ENCODE data around the gene SLIT2.

Gene SLIT2

GRCh38 chr4:20251796-20252655 lies at the start of gene SLIT2:
TSS of gene SLIT2 (plus strand) at chr4:20251905. CDS start at chr4:20253816, 1,911 bp downstream.
- DNase-seq (ENCODE audit: low read depth) = no peak

- peak; percentile 94 for DNase-seq (ENCODE audit: low read depth)
Measured at GRCh38 chr4:20203508-20203907, 48.2 kb upstream of the SLIT2 start.

GRCh38 chr4:20217521-20217920 lies 34.2 kb upstream of the SLIT2 start:
- no peak for DNase-seq (ENCODE audit: low read depth)

DNA sequence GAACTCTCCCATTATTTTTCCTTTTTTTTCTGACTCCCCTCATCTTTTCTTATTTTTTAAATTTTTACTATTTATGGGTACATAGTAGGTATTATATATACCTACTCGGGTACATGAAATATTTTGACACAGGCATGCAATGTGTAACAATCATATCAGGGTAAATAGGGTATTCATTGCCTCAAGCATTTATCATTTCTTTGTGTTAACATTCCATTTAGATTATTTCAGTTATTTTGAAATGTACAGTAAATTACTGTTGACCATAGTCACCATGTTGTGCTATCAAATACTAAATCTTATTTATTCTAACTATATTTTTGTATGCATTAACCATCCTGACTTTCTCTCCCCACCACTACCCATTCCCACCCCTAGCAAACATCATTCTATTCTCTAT lies 33.8 kb upstream of the SLIT2 start:
- no peak for DNase-seq (ENCODE audit: low read depth)

GRCh38 chr4:20219521-20219920 lies 32.2 kb upstream of the SLIT2 start:
- no peak for DNase-seq (ENCODE audit: low read depth)

GRCh38 chr4:20237894-20238537 lies 13.7 kb upstream of the SLIT2 start:
- no peak for DNase-seq (ENCODE audit: low read depth)

DNA sequence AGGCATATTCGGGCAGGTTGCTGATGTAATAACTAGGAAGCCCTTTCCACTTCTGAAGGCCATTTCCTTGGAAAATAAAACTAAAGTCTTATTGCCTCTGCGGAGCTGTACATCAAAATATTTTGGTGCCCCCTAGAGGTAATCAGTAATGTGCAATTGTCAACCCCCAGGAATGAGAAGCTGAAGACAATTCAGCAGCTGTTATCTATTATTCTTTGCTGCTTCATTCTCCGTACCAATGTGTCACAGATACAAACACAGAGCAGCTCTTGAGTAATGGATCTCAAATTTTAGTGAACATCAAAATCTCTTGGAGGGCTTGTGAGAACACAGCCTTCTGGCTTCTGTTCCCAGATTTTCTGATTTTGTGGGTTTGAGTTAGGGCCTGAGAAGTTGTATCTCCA lies 3.5 kb upstream of the SLIT2 start:
- peak; percentile 70 for DNase-seq (ENCODE audit: low read depth)

DNA sequence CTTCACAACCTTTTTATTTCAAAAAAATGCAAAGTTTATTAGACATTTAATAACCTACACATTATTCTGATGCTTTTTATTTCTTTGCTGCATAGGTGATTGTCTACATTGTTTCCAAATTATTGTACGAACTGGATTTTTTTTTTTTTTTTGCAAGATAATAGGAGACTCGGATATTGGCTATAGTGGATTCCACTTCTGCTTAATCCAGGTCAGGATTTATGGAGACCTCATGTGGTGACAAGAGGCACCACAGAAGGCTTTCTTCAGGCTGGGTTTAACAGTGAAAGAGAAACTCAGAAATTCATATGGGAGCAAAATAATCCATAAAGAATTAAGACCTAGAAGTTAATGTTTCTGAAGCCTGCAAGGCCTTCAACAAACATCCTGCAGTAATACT lies 2.4 kb upstream of the SLIT2 start:
- no peak for DNase-seq (ENCODE audit: low read depth)

DNA sequence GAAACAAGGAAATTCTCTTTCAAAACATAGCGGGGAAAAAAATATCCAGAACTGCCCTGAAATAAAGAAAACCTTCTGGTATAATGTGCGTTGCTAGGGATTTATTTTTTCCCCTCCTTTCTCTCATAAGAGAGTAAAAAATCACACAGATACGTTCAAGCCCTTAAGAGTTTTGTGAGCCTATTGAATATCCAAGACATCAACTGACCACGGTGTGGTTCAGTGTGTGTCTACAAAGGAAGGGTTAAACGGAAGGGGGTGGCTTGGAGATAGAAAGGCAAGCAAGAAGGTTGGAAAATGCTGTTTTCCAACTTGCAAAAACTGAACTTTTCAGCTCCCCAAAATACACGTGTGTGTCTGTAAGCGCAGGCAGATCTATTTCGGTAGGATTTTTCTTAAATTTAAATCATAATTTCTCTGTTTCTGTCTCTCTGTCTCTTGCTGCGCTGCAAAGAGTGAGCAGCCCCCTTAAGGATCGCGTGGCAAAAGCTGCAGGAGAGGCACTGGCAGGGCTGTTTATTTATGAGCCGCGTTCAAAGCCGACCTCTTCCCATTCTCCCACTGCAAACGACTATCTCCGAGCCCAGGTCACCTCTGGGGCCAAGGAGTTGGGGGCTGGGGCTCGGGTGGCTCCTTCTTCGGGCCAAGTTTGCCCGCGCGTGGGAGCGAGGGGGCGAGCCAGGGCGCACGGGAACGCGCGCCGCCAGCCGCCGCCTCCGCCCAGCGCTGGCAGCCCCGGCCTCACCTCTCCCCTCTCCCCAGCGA lies 492 bp upstream of the SLIT2 start:
- no peak for DNase-seq (ENCODE audit: low read depth)

DNA sequence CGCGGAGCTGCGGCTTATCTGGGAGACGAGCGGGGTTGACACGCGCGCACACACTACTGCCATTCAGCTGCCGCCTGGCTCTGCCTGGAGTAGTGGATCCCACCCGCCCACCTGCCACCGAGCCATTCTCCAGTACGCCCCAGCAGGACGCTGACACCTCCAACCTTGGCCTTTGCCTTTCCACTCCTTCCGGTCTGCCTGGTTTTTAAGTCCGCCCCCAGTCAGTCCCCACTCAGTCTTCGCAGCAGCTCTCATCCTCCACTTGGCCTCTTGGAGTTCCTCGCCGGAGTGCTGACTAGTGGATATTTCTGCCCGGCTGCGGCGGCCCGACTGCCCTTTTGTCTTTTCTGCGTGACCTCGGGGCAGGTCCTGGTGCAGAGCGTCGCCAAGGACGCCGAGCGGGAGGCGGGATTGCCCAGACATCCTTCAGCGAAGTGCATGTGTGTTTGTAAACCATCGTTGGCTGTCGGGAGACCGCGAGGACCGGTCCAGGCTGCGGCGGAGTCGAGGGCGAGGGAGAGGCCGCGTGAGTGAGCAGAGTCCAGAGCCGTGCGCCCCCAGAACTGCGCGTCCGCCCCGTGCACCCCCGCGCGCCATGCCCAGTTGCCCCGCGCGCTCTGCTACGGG lies 1.1 kb downstream of the SLIT2 start:
- DNase-seq (ENCODE audit: low read depth) = no peak

- no peak for DNase-seq (ENCODE audit: low read depth)
Measured at GRCh38 chr4:20253283-20253734, 1.6 kb downstream of the SLIT2 start.

- no peak for DNase-seq (ENCODE audit: low read depth)
Measured at GRCh38 chr4:20253735-20254409, 2.2 kb downstream of the SLIT2 start.

DNA sequence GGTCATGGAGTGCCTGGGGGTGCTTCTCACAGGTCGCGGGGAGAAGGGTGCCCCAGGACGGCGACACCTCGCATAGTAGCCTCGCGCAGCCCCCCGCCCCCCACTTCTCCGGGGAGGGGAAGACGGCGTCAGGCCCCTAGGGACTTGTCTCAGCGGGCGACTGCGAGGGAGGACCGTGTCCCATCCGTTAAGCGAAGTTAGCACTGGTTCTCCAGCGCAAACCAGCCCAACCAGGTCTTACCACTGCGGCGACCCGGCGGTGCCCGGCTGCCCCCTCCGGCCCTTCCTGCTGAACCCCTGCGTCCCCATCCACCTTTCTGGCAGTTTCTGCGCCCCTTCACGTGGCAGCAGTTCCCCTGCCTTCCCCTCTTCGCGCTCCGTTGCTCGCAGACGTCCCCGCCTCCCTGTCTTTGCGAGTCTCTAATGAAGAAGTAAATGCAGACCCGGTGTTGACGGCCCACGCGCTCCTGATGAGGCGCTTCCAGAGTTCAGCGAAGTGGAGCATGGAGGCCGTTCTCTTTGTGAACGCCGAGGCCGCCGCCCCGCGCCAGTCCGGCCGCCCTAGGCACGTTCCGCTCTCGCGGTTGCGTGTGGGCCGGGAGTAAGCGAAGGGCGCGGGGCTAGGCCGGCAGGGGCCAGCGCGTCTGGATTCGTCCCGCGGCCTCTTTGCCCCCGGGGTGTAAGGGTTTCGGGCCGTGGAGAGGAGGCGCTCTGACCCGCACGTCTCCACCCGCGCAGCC lies 3.0 kb downstream of the SLIT2 start:
- no peak for DNase-seq (ENCODE audit: low read depth)

- DNase-seq (ENCODE audit: low read depth) = no peak
Measured at GRCh38 chr4:20255251-20255586, 3.5 kb downstream of the SLIT2 start.

GRCh38 chr4:20255823-20256222 lies 4.1 kb downstream of the SLIT2 start:
- DNase-seq (ENCODE audit: low read depth) = no peak

GRCh38 chr4:20256381-20256881 lies 4.7 kb downstream of the SLIT2 start:
- DNase-seq (ENCODE audit: low read depth) = no peak

- DNase-seq (ENCODE audit: low read depth) = no peak
Measured at GRCh38 chr4:20259707-20260106, 8.0 kb downstream of the SLIT2 start.

GRCh38 chr4:20260821-20261220 lies 9.1 kb downstream of the SLIT2 start:
- DNase-seq (ENCODE audit: low read depth) = no peak

DNA sequence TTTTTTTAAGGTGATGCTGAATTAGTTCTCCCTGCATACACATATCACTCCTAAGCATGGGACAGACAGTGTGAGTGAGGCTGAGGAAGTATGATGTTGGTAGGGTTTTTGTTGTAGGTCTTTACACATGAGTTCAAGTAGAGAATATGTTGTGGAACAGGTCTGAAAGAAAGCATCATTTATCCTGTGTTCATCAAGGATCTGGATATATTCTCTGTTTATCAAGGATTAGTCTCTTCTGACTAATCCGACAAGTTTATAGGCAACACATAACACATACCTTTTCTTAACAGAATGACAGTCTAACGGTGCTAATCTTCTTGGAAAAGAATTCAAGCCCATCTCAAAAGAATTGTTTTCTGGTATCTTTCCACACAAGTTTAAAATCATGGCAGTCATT lies 10.5 kb downstream of the SLIT2 start:
- no peak for DNase-seq (ENCODE audit: low read depth)

DNA sequence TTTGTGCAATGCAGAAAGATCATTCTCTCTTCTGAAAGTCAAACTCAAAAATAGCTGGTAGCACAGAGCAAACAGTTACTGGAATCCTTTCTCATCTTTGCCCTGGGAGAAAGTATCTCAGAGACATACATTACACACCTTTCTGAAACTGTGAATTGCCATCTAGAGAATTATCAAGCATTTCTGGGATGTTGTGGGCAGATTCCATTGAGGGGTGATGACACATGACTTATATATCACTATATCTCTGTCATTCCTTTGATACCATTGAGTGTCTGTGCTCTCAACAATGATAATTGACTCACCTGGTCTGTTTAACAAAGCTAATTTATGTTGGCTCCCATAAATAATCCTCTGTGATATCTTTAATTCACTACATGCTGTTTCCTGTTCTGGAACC lies 13.0 kb downstream of the SLIT2 start:
- DNase-seq (ENCODE audit: low read depth) = no peak

DNA sequence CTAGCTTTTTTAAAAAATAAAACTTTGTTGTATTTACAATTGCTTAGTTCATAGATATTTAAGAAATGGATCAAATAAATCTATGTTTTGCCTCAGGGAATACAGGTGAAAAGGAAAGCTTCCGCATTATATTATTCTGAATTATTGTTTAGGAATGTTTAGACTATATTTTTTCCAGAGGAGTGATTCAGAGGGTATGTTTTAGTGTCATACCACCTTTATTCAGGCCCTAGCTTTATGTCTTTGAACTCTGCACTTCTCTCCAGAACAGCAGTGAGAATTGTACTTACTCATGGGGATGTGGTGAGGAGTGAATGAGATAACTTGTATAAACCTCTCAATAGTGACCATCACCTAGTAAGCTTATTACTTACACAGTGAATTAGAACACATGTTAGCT lies 14.0 kb downstream of the SLIT2 start:
- DNase-seq (ENCODE audit: low read depth) = no peak

Data from GM04503 (cell line).